Activated naive CD4-positive, alpha-beta T cell treated with anti-CD3 and anti-CD28 coated beads, Interleukin-2, amount 50 U/mL, for 24 hours (primary cell): ENCODE data around the gene ZIC5.

Experiments used
- H3K27ac Mint-ChIP-seq: one replicate; pipeline ENCODE4 v1.8.0; 2021; ENCODE audit warnings: mild to moderate bottlenecking, mixed read lengths
- H3K27me3 Mint-ChIP-seq: one replicate; pipeline ENCODE4 v1.8.0; 2021; ENCODE audit warnings: mixed read lengths
- H3K36me3 Mint-ChIP-seq: one replicate; pipeline ENCODE4 v1.8.0; 2021; ENCODE audit warnings: mixed read lengths
- H3K4me1 Mint-ChIP-seq: one replicate; pipeline ENCODE4 v1.8.0; 2021; ENCODE audit warnings: mixed read lengths
- H3K4me3 Mint-ChIP-seq: one replicate; pipeline ENCODE4 v1.8.0; 2021; ENCODE audit warnings: mild to moderate bottlenecking, mixed read lengths
- H3K9me3 Mint-ChIP-seq: one replicate; pipeline ENCODE4 v1.8.0; 2021; ENCODE audit warnings: mixed read lengths

ZIC5 gene

GRCh38 chr13:99970651-99971575 lies 654 bp downstream of the ZIC5 start:
- Mint-ChIP-seq H3K4me1 (peaks cover 20% of the 10 kb centered on the region), H3K9me3 (peaks cover 16% of the 10 kb centered on the region)

GRCh38 chr13:99969919-99970650 lies 1.5 kb downstream of the ZIC5 start:
- Mint-ChIP-seq H3K9me3 (peaks cover 16% of the 10 kb centered on the region), H3K27ac (no peak overlapping the region), H3K27me3 (peaks cover 63% of the 10 kb centered on the region), H3K36me3 (peaks cover 14% of the 10 kb centered on the region), H3K4me3 (peak overlapping the region; percentile 82), H3K4me1 (peaks cover 20% of the 10 kb centered on the region)

More at GRCh38 chr13:99970651-99971575, 654 bp downstream of the ZIC5 start:
- H3K36me3 Mint-ChIP-seq, result peaks cover 14% of the 10 kb centered on the region
- peaks cover 58% of the 10 kb centered on the region for H3K27me3 Mint-ChIP-seq
- peak overlapping the region; percentile 60 for H3K27ac Mint-ChIP-seq
- no peak overlapping the region for H3K4me3 Mint-ChIP-seq

GRCh38 chr13:99969453-99969918 lies 2.1 kb downstream of the ZIC5 start:
- H3K27ac Mint-ChIP-seq, result peak overlapping the region; percentile 89
- H3K4me1 Mint-ChIP-seq, result peaks cover 20% of the 10 kb centered on the region
- H3K4me3 Mint-ChIP-seq, result peak overlapping the region; percentile 89
- peaks cover 59% of the 10 kb centered on the region for H3K27me3 Mint-ChIP-seq
- peaks cover 14% of the 10 kb centered on the region for H3K36me3 Mint-ChIP-seq
- peaks cover 16% of the 10 kb centered on the region for H3K9me3 Mint-ChIP-seq

- Mint-ChIP-seq H3K9me3 (peaks cover 15% of the 10 kb centered on the region), H3K27me3 (peaks cover 58% of the 10 kb centered on the region), H3K4me1 (peaks cover 20% of the 10 kb centered on the region), H3K36me3 (peaks cover 14% of the 10 kb centered on the region), H3K27ac (peak overlapping the region; percentile 89), H3K4me3 (peak overlapping the region; percentile 89)
These were observed 2.8 kb downstream of the ZIC5 start for GRCh38 chr13:99968521-99969452.

- Mint-ChIP-seq H3K27ac (no peak overlapping the region), H3K27me3 (peaks cover 53% of the 10 kb centered on the region), H3K9me3 (peaks cover 7% of the 10 kb centered on the region), H3K36me3 (peaks cover 9% of the 10 kb centered on the region), H3K4me1 (peaks cover 20% of the 10 kb centered on the region), H3K4me3 (peak overlapping the region; percentile 51)
These were observed 3.6 kb downstream of the ZIC5 start for GRCh38 chr13:99967869-99968520.

- peaks cover 20% of the 10 kb centered on the region for H3K4me1 Mint-ChIP-seq
- H3K27me3 Mint-ChIP-seq, result peaks cover 55% of the 10 kb centered on the region
- H3K4me3 Mint-ChIP-seq, result peak overlapping the region; percentile 61
- peaks cover 8% of the 10 kb centered on the region for H3K36me3 Mint-ChIP-seq
- H3K9me3 Mint-ChIP-seq, result peaks cover 5% of the 10 kb centered on the region
- peak overlapping the region; percentile 65 for H3K27ac Mint-ChIP-seq
These were observed 4.1 kb downstream of the ZIC5 start for GRCh38 chr13:99967498-99967868.

- peaks cover 5% of the 10 kb centered on the region for H3K9me3 Mint-ChIP-seq
- H3K27ac Mint-ChIP-seq, result peak overlapping the region; percentile 15
- peaks cover 5% of the 10 kb centered on the region for H3K36me3 Mint-ChIP-seq
- peaks cover 20% of the 10 kb centered on the region for H3K4me1 Mint-ChIP-seq
- no peak overlapping the region for H3K4me3 Mint-ChIP-seq
- H3K27me3 Mint-ChIP-seq, result peaks cover 58% of the 10 kb centered on the region
These were observed 5.3 kb downstream of the ZIC5 start for GRCh38 chr13:99966064-99966805.

- Mint-ChIP-seq H3K27ac (peak overlapping the region; percentile 15), H3K4me1 (peaks cover 20% of the 10 kb centered on the region), H3K4me3 (no peak overlapping the region), H3K27me3 (peaks cover 63% of the 10 kb centered on the region), H3K9me3 (peaks cover 5% of the 10 kb centered on the region), H3K36me3 (peaks cover 5% of the 10 kb centered on the region)
These were observed 6.1 kb downstream of the ZIC5 start for GRCh38 chr13:99965329-99966000.

GRCh38 chr13:99963816-99964339 lies 7.7 kb downstream of the ZIC5 start:
- Mint-ChIP-seq H3K27me3 (peaks cover 62% of the 10 kb centered on the region), H3K27ac (peak overlapping the region; percentile 53), H3K4me3 (no peak overlapping the region), H3K4me1 (peaks cover 16% of the 10 kb centered on the region), H3K36me3 (peaks cover 4% of the 10 kb centered on the region), H3K9me3 (peaks cover 5% of the 10 kb centered on the region)

- H3K36me3 Mint-ChIP-seq, result peaks cover 1% of the 10 kb centered on the region
- peaks cover 10% of the 10 kb centered on the region for H3K4me1 Mint-ChIP-seq
- no peak overlapping the region for H3K4me3 Mint-ChIP-seq
- H3K27ac Mint-ChIP-seq, result peak overlapping the region; percentile 30
- H3K27me3 Mint-ChIP-seq, result peaks cover 65% of the 10 kb centered on the region
- H3K9me3 Mint-ChIP-seq, result peaks cover under 1% of the 10 kb centered on the region
These were observed 9.3 kb downstream of the ZIC5 start for GRCh38 chr13:99962242-99962641.

GRCh38 chr13:99961636-99962035 lies 9.9 kb downstream of the ZIC5 start:
- no peaks in the 10 kb centered on the region for H3K9me3 Mint-ChIP-seq
- H3K27ac Mint-ChIP-seq, result peak overlapping the region; percentile 79
- H3K27me3 Mint-ChIP-seq, result peaks cover 62% of the 10 kb centered on the region

GRCh38 chr13:99960663-99961311 lies 10.8 kb downstream of the ZIC5 start:
- Mint-ChIP-seq H3K36me3 (peaks cover 1% of the 10 kb centered on the region), H3K4me1 (peaks cover 19% of the 10 kb centered on the region), H3K4me3 (no peak overlapping the region), H3K27me3 (peaks cover 60% of the 10 kb centered on the region), H3K27ac (no peak overlapping the region), H3K9me3 (no peaks in the 10 kb centered on the region)

More at GRCh38 chr13:99961636-99962035, 9.9 kb downstream of the ZIC5 start:
- Mint-ChIP-seq H3K36me3 (peaks cover 1% of the 10 kb centered on the region), H3K4me1 (peaks cover 12% of the 10 kb centered on the region), H3K4me3 (no peak overlapping the region)
